CD4-positive, alpha-beta T cell (primary cell): ENCODE results near the gene PPIE. TPM values are rescaled to one million over a fixed set of nuclear protein-coding genes. Genes with fewer than 3 reads are reported as not detected.

Experiments used
- ATAC-seq: fragments of 200-7000 bp; cut with Tn5 transposase; one replicate; pipeline ENCODE4 v1.10.0; 2022; ENCODE audit warnings: mild to moderate bottlenecking; ENCODE audit not compliant: poor library complexity
- CTCF ChIA-PET: fragments of 350-600 bp; sonication (Branson Sonifier 250); formaldehyde crosslinking; loops from one replicate; lab custom pipeline; 2021; ENCODE audit warnings: antibody characterized with exemption, inconsistent platforms; lab: Charles Lee
- POLR2A ChIA-PET: fragments of 350-600 bp; sonication (Branson Sonifier 250); formaldehyde crosslinking; loops from one replicate; lab custom pipeline; 2021; ENCODE audit warnings: antibody characterized with exemption, inconsistent platforms; lab: Charles Lee
- DNase-seq, 14 experiments: peaks; one replicate each; pipeline ENCODE4 v3.0.0-alpha.2; 2013 to 2020; ENCODE audit warnings: mixed read lengths in 2 of 14
- H3K27ac ChIP-seq, 2 donors: one replicate each; pipeline versions ENCODE4 v1.5.1 to v1.7.0; 2013; ENCODE audit warnings: low read length in 2 of 2, low read depth in 1 of 2, mild to moderate bottlenecking in 1 of 2
- H3K27me3 ChIP-seq, 2 experiments: 1 replicate in 1 of 2; 2 replicates in 1 of 2; pipeline versions ENCODE4 v1.6.1 to v1.7.0; 2013; ENCODE audit warnings: low read length in 2 of 2, control low read depth in 1 of 2, mild to moderate bottlenecking in 1 of 2, moderate library complexity in 1 of 2; ENCODE audit not compliant: insufficient read depth in 2 of 2, control insufficient read depth in 1 of 2
- H3K36me3 ChIP-seq: one replicate; pipeline ENCODE4 v1.6.1; 2013; ENCODE audit warnings: low read length, control low read depth; ENCODE audit not compliant: insufficient read depth
- H3K4me1 ChIP-seq: one replicate; pipeline ENCODE4 v1.6.1; 2013; ENCODE audit warnings: low read length, control low read depth; ENCODE audit not compliant: insufficient read depth
- H3K4me3 ChIP-seq: one replicate; pipeline ENCODE4 v1.5.1; 2013; ENCODE audit warnings: mild to moderate bottlenecking, low read length, moderate library complexity
- H3K9me3 ChIP-seq, 2 experiments: 1 replicate in 1 of 2; 2 replicates in 1 of 2; pipeline versions ENCODE4 v1.6.1 to v1.7.0; 2013; ENCODE audit warnings: low read length in 2 of 2, mild to moderate bottlenecking in 2 of 2, control low read depth in 1 of 2, moderate library complexity in 1 of 2; ENCODE audit not compliant: control insufficient read depth in 1 of 2, insufficient read depth in 1 of 2
- H3K27ac Mint-ChIP-seq: one replicate; pipeline ENCODE4 v1.8.0; 2020; ENCODE audit warnings: mixed read lengths
- H3K27me3 Mint-ChIP-seq: one replicate; pipeline ENCODE4 v1.8.0; 2021; ENCODE audit warnings: mixed read lengths
- H3K36me3 Mint-ChIP-seq: one replicate; pipeline ENCODE4 v1.8.0; 2021; ENCODE audit warnings: low read depth, mixed read lengths
- H3K4me1 Mint-ChIP-seq: one replicate; pipeline ENCODE4 v1.8.0; 2021; ENCODE audit warnings: low read depth, mixed read lengths
- H3K4me3 Mint-ChIP-seq: one replicate; pipeline ENCODE4 v1.8.0; 2020; ENCODE audit warnings: mild to moderate bottlenecking, mixed read lengths
- H3K9me3 Mint-ChIP-seq: one replicate; pipeline ENCODE4 v1.8.0; 2020; ENCODE audit warnings: mixed read lengths
- intact Hi-C, 2 experiments: fragments of 100-400 bp; cut with DNase I in 1 of 2; cut with micrococcal nuclease in 1 of 2; formaldehyde crosslinking; loops; one replicate each; pipeline versions ENCODE4 v1.15.1 to v1.9.0; 2023 to 2025; cut with DNase I, micrococcal nuclease
- total RNA-seq, 174 experiments: library from RNA in 2 of 174; stranded (reverse) in 2 of 174; gene quantifications; one replicate each; pipeline ENCODE4 v1.2.3 and lab custom pipeline; 2021 to 2026
- TF ChIP-seq, protein P1 (sequence below): fragments of 200-600 bp; IDR thresholded peaks from one replicate; pipeline ENCODE4 v1.8.0; 2022; ENCODE audit warnings: antibody characterized with exemption, mild to moderate bottlenecking

PPIE gene
- total RNA-seq, 2 experiments from 2014 or later: 45.0 to 46.7 TPM

DNA sequence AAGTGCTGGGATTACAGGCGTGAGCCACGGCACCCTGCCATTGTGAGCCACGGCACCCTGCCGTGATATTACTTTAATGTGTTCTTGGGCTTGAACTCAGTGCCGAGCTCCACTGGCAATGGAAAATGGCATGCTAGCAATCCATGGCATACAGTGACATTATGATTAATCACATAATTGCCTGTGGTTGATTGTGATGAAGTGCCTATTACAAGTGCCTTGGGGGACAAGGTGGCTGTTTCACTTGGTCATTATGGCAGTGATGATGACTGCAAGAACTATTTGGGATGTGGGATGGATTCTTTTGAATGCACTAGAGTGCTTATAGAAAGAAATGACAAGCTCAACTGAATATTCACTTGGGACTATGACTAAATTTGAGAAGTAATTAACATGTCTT is 25.1 kb upstream of the PPIE start:
- Histone ChIP-seq H3K27me3 (peaks cover 5 to 11% of the 10 kb centered on the region in 2 experiments), H3K27ac (no peak overlapping the region), H3K36me3 (no peaks in the 10 kb centered on the region), H3K4me3 (no peak overlapping the region), H3K9me3 (no peaks in the 10 kb centered on the region), H3K4me1 (no peaks in the 10 kb centered on the region)
- no peaks in the 10 kb centered on the region for H3K36me3 Mint-ChIP-seq
- TF ChIP-seq, protein P1, sequence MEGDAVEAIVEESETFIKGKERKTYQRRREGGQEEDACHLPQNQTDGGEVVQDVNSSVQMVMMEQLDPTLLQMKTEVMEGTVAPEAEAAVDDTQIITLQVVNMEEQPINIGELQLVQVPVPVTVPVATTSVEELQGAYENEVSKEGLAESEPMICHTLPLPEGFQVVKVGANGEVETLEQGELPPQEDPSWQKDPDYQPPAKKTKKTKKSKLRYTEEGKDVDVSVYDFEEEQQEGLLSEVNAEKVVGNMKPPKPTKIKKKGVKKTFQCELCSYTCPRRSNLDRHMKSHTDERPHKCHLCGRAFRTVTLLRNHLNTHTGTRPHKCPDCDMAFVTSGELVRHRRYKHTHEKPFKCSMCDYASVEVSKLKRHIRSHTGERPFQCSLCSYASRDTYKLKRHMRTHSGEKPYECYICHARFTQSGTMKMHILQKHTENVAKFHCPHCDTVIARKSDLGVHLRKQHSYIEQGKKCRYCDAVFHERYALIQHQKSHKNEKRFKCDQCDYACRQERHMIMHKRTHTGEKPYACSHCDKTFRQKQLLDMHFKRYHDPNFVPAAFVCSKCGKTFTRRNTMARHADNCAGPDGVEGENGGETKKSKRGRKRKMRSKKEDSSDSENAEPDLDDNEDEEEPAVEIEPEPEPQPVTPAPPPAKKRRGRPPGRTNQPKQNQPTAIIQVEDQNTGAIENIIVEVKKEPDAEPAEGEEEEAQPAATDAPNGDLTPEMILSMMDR: no peak
- no peaks in the 10 kb centered on the region for H3K4me1 Mint-ChIP-seq
- intact Hi-C loops: no loop called here
- ChIA-PET POLR2A (no interaction called here), CTCF (interaction anchor here (0.7 kb wide), 1 partner anchor 110 kb away, joined by 3 read pairs; no protein-coding TSS in a partner anchor)
- ATAC-seq: no peak
- no peak overlapping the region for H3K27ac Mint-ChIP-seq
- peaks cover 47% of the 10 kb centered on the region for H3K27me3 Mint-ChIP-seq
- no peak overlapping the region for H3K4me3 Mint-ChIP-seq
- DNase-seq: no peak
- H3K9me3 Mint-ChIP-seq: no peaks in the 10 kb centered on the region

DNA sequence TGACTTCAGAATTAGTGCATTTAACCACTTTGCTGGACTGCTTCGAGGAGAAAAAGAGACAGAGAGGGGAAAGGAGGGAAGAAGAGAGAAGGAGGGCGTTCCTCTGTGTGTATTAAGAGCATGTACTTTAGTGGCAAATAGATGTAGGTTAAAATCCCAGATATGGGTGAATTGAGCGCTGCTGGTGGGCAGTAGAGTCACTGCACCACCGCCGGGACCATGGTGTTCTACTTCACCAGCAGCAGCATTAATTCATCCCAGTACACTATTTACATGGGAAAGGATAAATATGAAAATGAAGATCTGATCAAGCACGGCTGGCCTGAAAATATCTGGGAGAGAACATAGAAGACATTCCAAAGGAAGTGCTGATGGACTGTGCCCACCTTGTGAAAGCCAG is 20.9 kb upstream of the PPIE start:
- no peak for ATAC-seq
- Mint-ChIP-seq H3K4me3 (no peak overlapping the region), H3K4me1 (no peaks in the 10 kb centered on the region), H3K36me3 (no peaks in the 10 kb centered on the region), H3K9me3 (no peaks in the 10 kb centered on the region), H3K27ac (no peak overlapping the region), H3K27me3 (peaks cover 43% of the 10 kb centered on the region)
- no peak for DNase-seq
- Histone ChIP-seq H3K27me3 (peaks cover 5 to 11% of the 10 kb centered on the region in 2 experiments), H3K36me3 (no peaks in the 10 kb centered on the region), H3K27ac (no peak overlapping the region), H3K4me3 (no peak overlapping the region), H3K4me1 (no peaks in the 10 kb centered on the region), H3K9me3 (no peaks in the 10 kb centered on the region)
- TF ChIP-seq, protein P1: no peak
- intact Hi-C loops: loop anchor here in 1 of 2 experiments (2.0 to 5.0 kb wide), 2 partner anchors 45 to 621 kb away; partner anchors contain the start of gene NT5C1A
- POLR2A ChIA-PET: no interaction called here
- CTCF ChIA-PET: interaction anchor here (1.1 to 3.5 kb wide), 2 partner anchors 60 to 141 kb away, joined by 3 to 20 read pairs; no protein-coding TSS in a partner anchor

- ATAC-seq: peak; percentile 90
- no peaks in the 10 kb centered on the region for H3K36me3 ChIP-seq
- H3K36me3 Mint-ChIP-seq: no peaks in the 10 kb centered on the region
- ChIA-PET POLR2A (interaction anchor here (0.6 to 0.9 kb wide), 3 partner anchors 48 to 462 kb away, joined by 3 to 4 read pairs (median 3); partner anchors contain the start of gene NT5C1A), CTCF (interaction anchor here (0.7 to 3.5 kb wide), 11 partner anchors 15 to 230 kb away, joined by 3 to 20 read pairs (median 6); partner anchors contain the start of genes NT5C1A and PPIE)
- H3K27me3 ChIP-seq: peaks cover 9 to 15% of the 10 kb centered on the region in 2 experiments
- peaks cover 46% of the 10 kb centered on the region for H3K27me3 Mint-ChIP-seq
- H3K9me3 ChIP-seq: no peaks in the 10 kb centered on the region
- no peak overlapping the region for H3K27ac ChIP-seq
- H3K27ac Mint-ChIP-seq: no peak overlapping the region
- intact Hi-C loops: loop anchor here (1.0 kb wide), 4 partner anchors 48 to 114 kb away; partner anchors contain the start of gene NT5C1A (in 1 of the 2)
- no peaks in the 10 kb centered on the region for H3K9me3 Mint-ChIP-seq
- peak in 3 of 14 experiments; percentile 80 to 83 (median 81) for DNase-seq
- no peak overlapping the region for H3K4me3 Mint-ChIP-seq
- no peak overlapping the region for H3K4me3 ChIP-seq
- TF ChIP-seq, protein P1: peak; percentile 78
- no peaks in the 10 kb centered on the region for H3K4me1 Mint-ChIP-seq
- no peaks in the 10 kb centered on the region for H3K4me1 ChIP-seq
Observed at GRCh38 chr1:39720094-39720999, 18.3 kb upstream of the PPIE start.
